Measurements from ENCODE around the gene APOBEC2. TPM values are rescaled to one million over a fixed set of nuclear protein-coding genes. Genes with fewer than 3 reads are reported as not detected.
A peak's percentile ranks its signal among the peaks of the same experiment; 100 is the strongest.

The APOBEC2 gene
- total and polyA plus RNA-seq, 8 donors: 7.2 to 36.7 (median 11.3) TPM; not detected in 3

- Histone ChIP-seq H3K27ac (no peak overlapping the region), H3K36me3 (peaks cover 0 to 42% (median 12%) of the 10 kb centered on the region in 4 donors), H3K4me3 (no peak overlapping the region), H3K27me3 (no peaks in the 10 kb centered on the region), H3K4me1 (peaks cover 3 to 44% (median 25%) of the 10 kb centered on the region in 4 donors), H3K9me3 (no peaks in the 10 kb centered on the region)
- intact Hi-C loops (cut with DNase I; ENCODE audit: low total_unique reads): no loop called here
- 84 to 95% (median 87%) methylated on average over 9 to 13 of the region's 13 CpGs for WGBS, 5 donors
- no peak for DNase-seq
- TF ChIP-seq POLR2AphosphoS5 (IDR thresholded peaks at IDR 0.05): no peak
- TF ChIP-seq EP300 (IDR thresholded peaks at IDR 0.05): no peak
- no peak for TF ChIP-seq CTCF (IDR thresholded peaks at IDR 0.05)
- no peak for TF ChIP-seq POLR2A (IDR thresholded peaks at IDR 0.05)
Observed at GRCh38 chr6:41033776-41034175, 19.2 kb upstream of the APOBEC2 start.

- TF ChIP-seq EP300 (IDR thresholded peaks at IDR 0.05): no peak
- TF ChIP-seq POLR2AphosphoS5 (IDR thresholded peaks at IDR 0.05): peak in 1 of 3 donors; percentile 15
- peak in 1 of 2 donors; percentile 69 for DNase-seq
Observed at GRCh38 chr6:41036186-41036585, 16.8 kb upstream of the APOBEC2 start.

GRCh38 chr6:41036601-41037000, 16.4 kb upstream of the APOBEC2 start:
- 42 to 86% (median 83%) methylated on average over 2 of the region's 2 CpGs for WGBS, 5 donors
- intact Hi-C loops (cut with DNase I; ENCODE audit: low total_unique reads): no loop called here
- no peak for TF ChIP-seq CTCF (IDR thresholded peaks at IDR 0.05)
- no peak for TF ChIP-seq POLR2AphosphoS5 (IDR thresholded peaks at IDR 0.05)
- TF ChIP-seq POLR2A (IDR thresholded peaks at IDR 0.05): no peak
- no peak for TF ChIP-seq EP300 (IDR thresholded peaks at IDR 0.05)
- H3K27ac ChIP-seq: peak overlapping the region in 3 of 5 donors; percentile 32 to 82 (median 37)
- no peak for DNase-seq
- H3K9me3 ChIP-seq: no peaks in the 10 kb centered on the region
- H3K4me3 ChIP-seq: peak overlapping the region in 3 of 4 donors; percentile 40 to 54 (median 49)
- H3K27me3 ChIP-seq: no peaks in the 10 kb centered on the region
- peaks cover 3 to 59% (median 40%) of the 10 kb centered on the region in 4 donors for H3K4me1 ChIP-seq
- peaks cover 0 to 27% (median 12%) of the 10 kb centered on the region in 4 donors for H3K36me3 ChIP-seq

More at GRCh38 chr6:41036186-41036585, 16.8 kb upstream of the APOBEC2 start:
- Histone ChIP-seq H3K9me3 (no peaks in the 10 kb centered on the region), H3K36me3 (peaks cover 0 to 31% (median 12%) of the 10 kb centered on the region in 4 donors), H3K4me1 (peaks cover 3 to 55% (median 40%) of the 10 kb centered on the region in 4 donors), H3K27me3 (no peaks in the 10 kb centered on the region), H3K4me3 (peak overlapping the region in 1 of 4 donors; percentile 54), H3K27ac (peak overlapping the region in 1 of 5 donors; percentile 37)
- intact Hi-C loops (cut with DNase I; ENCODE audit: low total_unique reads): no loop called here
- 37 to 50% (median 44%) methylated on average over 3 of the region's 3 CpGs for WGBS, 5 donors

- Histone ChIP-seq H3K9me3 (no peaks in the 10 kb centered on the region), H3K4me1 (peaks cover 3 to 60% (median 40%) of the 10 kb centered on the region in 4 donors), H3K4me3 (peak overlapping the region in 3 of 4 donors; percentile 40 to 54 (median 49)), H3K27ac (peak overlapping the region in 3 of 5 donors; percentile 32 to 82 (median 37)), H3K36me3 (peaks cover 0 to 24% (median 10%) of the 10 kb centered on the region in 4 donors), H3K27me3 (no peaks in the 10 kb centered on the region)
- DNase-seq: no peak
- WGBS, 5 donors: 45 to 69% (median 62%) methylated on average over 13 of the region's 13 CpGs
- TF ChIP-seq POLR2AphosphoS5 (IDR thresholded peaks at IDR 0.05): no peak
- no peak for TF ChIP-seq POLR2A (IDR thresholded peaks at IDR 0.05)
- intact Hi-C loops (cut with DNase I; ENCODE audit: low total_unique reads): no loop called here
Observed at GRCh38 chr6:41037107-41037900, 15.7 kb upstream of the APOBEC2 start.

- H3K27me3 ChIP-seq: no peaks in the 10 kb centered on the region
- intact Hi-C loops (cut with DNase I; ENCODE audit: low total_unique reads): no loop called here
- peaks cover 3 to 65% (median 40%) of the 10 kb centered on the region in 4 donors for H3K4me1 ChIP-seq
- no peak for DNase-seq
- H3K36me3 ChIP-seq: peaks cover 0 to 18% (median 5%) of the 10 kb centered on the region in 4 donors
- 36 to 74% (median 52%) methylated on average over 2 to 3 of the region's 3 CpGs for WGBS, 5 donors
- peak overlapping the region in 3 of 5 donors; percentile 64 to 82 (median 69) for H3K27ac ChIP-seq
- peak overlapping the region; percentile 9 to 54 (median 44) for H3K4me3 ChIP-seq
- no peak for TF ChIP-seq EP300 (IDR thresholded peaks at IDR 0.05)
- TF ChIP-seq CTCF (IDR thresholded peaks at IDR 0.05): no peak
- no peak for TF ChIP-seq POLR2AphosphoS5 (IDR thresholded peaks at IDR 0.05)
- TF ChIP-seq POLR2A (IDR thresholded peaks at IDR 0.05): no peak
- H3K9me3 ChIP-seq: no peaks in the 10 kb centered on the region
Observed at GRCh38 chr6:41038205-41038604, 14.8 kb upstream of the APOBEC2 start.

Data from stomach (tissue), 9 donors.